Measurements from ENCODE around the gene PALM. TPM values are rescaled to one million over a fixed set of nuclear protein-coding genes. Genes with fewer than 3 reads are reported as not detected.

The PALM gene
- total and polyA plus RNA-seq, 4 donors = 0.92 to 5.1 (median 4.3) TPM

GRCh38 chr19:757811-758668 lies 49.3 kb downstream of the PALM start:
- Histone ChIP-seq H3K27me3 (ENCODE audit: control insufficient read depth in 4 of 4, insufficient read depth in 4 of 4, low read length in 3 of 4) (no peaks in the 10 kb centered on the region), H3K27ac (ENCODE audit: low read depth in 1 of 2, low read length in 2 of 2) (no peak overlapping the region), H3K9ac (ENCODE audit: low read depth in 1 of 2, low read length in 2 of 2) (no peak overlapping the region), H3K4me3 (ENCODE audit: low read depth in 1 of 3, low read length in 3 of 3) (no peak overlapping the region), H3K4me1 (ENCODE audit: control insufficient read depth in 4 of 4, insufficient read depth in 4 of 4, low read length in 3 of 4) (no peaks in the 10 kb centered on the region), H3K9me3 (ENCODE audit: control insufficient read depth in 4 of 4, low read length in 3 of 4) (peaks cover 0 to 5% (median 1%) of the 10 kb centered on the region in 4 donors), H3K36me3 (ENCODE audit: control insufficient read depth in 4 of 4, insufficient read depth in 3 of 4, low read depth in 1 of 4, low read length in 3 of 4) (no peaks in the 10 kb centered on the region)
- DNase-seq (ENCODE audit: low spot score) = no peak
- no peak for TF ChIP-seq SP1 (IDR thresholded peaks at IDR 0.05)
- TF ChIP-seq HNF4A (conservative IDR thresholded peaks at IDR 0.05) = no peak
- no peak for TF ChIP-seq NR2F2 (IDR thresholded peaks at IDR 0.05)
- TF ChIP-seq FOXA1 (IDR thresholded peaks at IDR 0.05) = no peak
- WGBS = 95% methylated on average over 50 of the region's 50 CpGs

- Histone ChIP-seq H3K36me3 (ENCODE audit: control insufficient read depth in 4 of 4, insufficient read depth in 3 of 4, low read depth in 1 of 4, low read length in 3 of 4) (no peaks in the 10 kb centered on the region), H3K27ac (ENCODE audit: low read depth in 1 of 2, low read length in 2 of 2) (no peak overlapping the region), H3K4me1 (ENCODE audit: control insufficient read depth in 4 of 4, insufficient read depth in 4 of 4, low read length in 3 of 4) (no peaks in the 10 kb centered on the region), H3K9ac (ENCODE audit: low read depth in 1 of 2, low read length in 2 of 2) (no peak overlapping the region), H3K27me3 (ENCODE audit: control insufficient read depth in 4 of 4, insufficient read depth in 4 of 4, low read length in 3 of 4) (no peaks in the 10 kb centered on the region), H3K9me3 (ENCODE audit: control insufficient read depth in 4 of 4, low read length in 3 of 4) (peaks cover 0 to 4% (median 1%) of the 10 kb centered on the region in 4 donors), H3K4me3 (ENCODE audit: low read depth in 1 of 3, low read length in 3 of 3) (no peak overlapping the region)
- no peak for DNase-seq (ENCODE audit: low spot score)
- TF ChIP-seq YY1 (IDR thresholded peaks at IDR 0.05) = no peak
- no peak for TF ChIP-seq REST (IDR thresholded peaks at IDR 0.05)
- no peak for TF ChIP-seq HNF4A (conservative IDR thresholded peaks at IDR 0.05)
- TF ChIP-seq TAF1 (conservative IDR thresholded peaks at IDR 0.05) = no peak
- TF ChIP-seq GABPA (IDR thresholded peaks at IDR 0.05 in 1 of 2, conservative IDR thresholded peaks at IDR 0.05 in 1 of 2) = no peak
- TF ChIP-seq ZBTB33 (IDR thresholded peaks at IDR 0.05) = no peak
- no peak for TF ChIP-seq EGR1 (IDR thresholded peaks at IDR 0.05; ENCODE audit: low read depth in 2 of 2)
- WGBS = 96% methylated on average over 10 of the region's 10 CpGs
Observed at GRCh38 chr19:763181-763580, 54.4 kb downstream of the PALM start.

DNA sequence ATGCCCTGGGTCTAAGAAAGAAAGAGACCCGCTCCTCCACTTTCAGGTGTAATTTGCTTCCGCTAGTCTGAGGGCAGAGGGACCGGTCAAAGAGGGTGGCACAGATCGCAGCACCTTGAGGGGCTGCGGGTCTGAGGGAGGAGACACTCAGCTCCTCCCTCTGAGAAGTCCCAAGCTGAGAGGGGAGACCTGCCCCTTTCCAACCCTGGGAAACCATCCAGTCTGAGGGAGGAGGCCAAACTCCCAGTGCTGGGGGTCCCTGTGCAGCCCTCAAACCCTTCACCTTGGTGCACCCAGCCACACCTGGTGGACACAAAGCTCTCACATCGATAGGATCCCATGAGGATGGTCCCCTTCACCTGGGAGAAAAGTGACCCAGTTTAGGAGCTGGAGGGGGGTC lies 55.1 kb downstream of the PALM start:
- no peaks in the 10 kb centered on the region for H3K9me3 ChIP-seq (ENCODE audit: control insufficient read depth in 4 of 4, low read length in 3 of 4)
- TF ChIP-seq RAD21 (IDR thresholded peaks at IDR 0.05) (no peak), HNF4G (IDR thresholded peaks at IDR 0.05) (no peak), HNF4A (conservative IDR thresholded peaks at IDR 0.05) (no peak), FOXA1 (IDR thresholded peaks at IDR 0.05) (no peak), MAX (IDR thresholded peaks at IDR 0.05) (no peak), ZBTB33 (IDR thresholded peaks at IDR 0.05) (no peak), FOXA2 (IDR thresholded peaks at IDR 0.05) (no peak), YY1 (IDR thresholded peaks at IDR 0.05) (no peak), NR2F2 (IDR thresholded peaks at IDR 0.05) (no peak), RXRA (IDR thresholded peaks at IDR 0.05) (no peak), ATF3 (IDR thresholded peaks at IDR 0.05) (no peak), GABPA (IDR thresholded peaks at IDR 0.05 in 1 of 2, conservative IDR thresholded peaks at IDR 0.05 in 1 of 2) (no peak), SP1 (IDR thresholded peaks at IDR 0.05) (no peak)
- H3K27me3 ChIP-seq (ENCODE audit: control insufficient read depth in 4 of 4, insufficient read depth in 4 of 4, low read length in 3 of 4) = no peaks in the 10 kb centered on the region
- no peaks in the 10 kb centered on the region for H3K4me1 ChIP-seq (ENCODE audit: control insufficient read depth in 4 of 4, insufficient read depth in 4 of 4, low read length in 3 of 4)
- no peak overlapping the region for H3K9ac ChIP-seq (ENCODE audit: low read depth in 1 of 2, low read length in 2 of 2)
- H3K4me3 ChIP-seq (ENCODE audit: low read depth in 1 of 3, low read length in 3 of 3) = no peak overlapping the region
- WGBS = 98% methylated on average over 6 of the region's 6 CpGs
- no peaks in the 10 kb centered on the region for H3K36me3 ChIP-seq (ENCODE audit: control insufficient read depth in 4 of 4, insufficient read depth in 3 of 4, low read depth in 1 of 4, low read length in 3 of 4)
- H3K27ac ChIP-seq (ENCODE audit: low read depth in 1 of 2, low read length in 2 of 2) = no peak overlapping the region
- no peak for DNase-seq (ENCODE audit: low spot score)
